H4 (cell line): Measurements from ENCODE around the gene AKAP6. TPM values are rescaled to one million over a fixed set of nuclear protein-coding genes. Genes with fewer than 3 reads are reported as not detected.
A peak's percentile ranks its signal among the peaks of the same experiment; 100 is the strongest.

Experiments used
- DNase-seq: peaks from one replicate; pipeline ENCODE4 v3.0.0-alpha.2; 2015; ENCODE audit warnings: low spot score
- total RNA-seq: library from RNA; depleted of rRNA; stranded (reverse); fragments of >200 nt; shearing (Covaris generic); gene quantifications from 2 replicates; pipeline ENCODE4 v1.2.3, GENCODE V29; 2014

AKAP6 gene
- total RNA-seq, 1 experiment from 2014 or later, result 38.6 TPM

GRCh38 chr14:32404784-32405573 lies 75.9 kb downstream of the AKAP6 start:
- DNase-seq, result no peak

- no peak for DNase-seq
Observed at GRCh38 chr14:32405856-32406255, 76.8 kb downstream of the AKAP6 start.

- DNase-seq, result no peak
Observed at GRCh38 chr14:32407130-32407529, 78.0 kb downstream of the AKAP6 start.

DNA sequence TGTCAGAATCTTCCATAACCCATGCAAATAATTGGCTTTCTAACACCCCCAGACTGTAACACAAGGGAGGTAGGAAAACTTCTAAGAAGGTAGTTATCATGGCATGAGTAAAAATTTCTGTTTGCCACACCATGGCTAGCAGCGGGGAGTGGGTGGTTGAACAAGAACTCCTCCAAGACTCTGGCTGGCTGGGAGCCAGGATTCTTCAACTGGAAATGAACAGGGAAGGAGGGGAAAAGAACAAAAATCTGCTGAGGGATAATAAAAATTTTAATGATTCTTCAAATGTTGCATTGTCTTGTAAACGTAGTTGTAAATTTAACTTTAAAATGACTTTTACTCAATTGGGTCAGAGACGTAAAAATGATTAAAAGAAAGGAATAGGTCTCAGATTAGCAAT lies 78.9 kb downstream of the AKAP6 start:
- DNase-seq, result no peak

DNA sequence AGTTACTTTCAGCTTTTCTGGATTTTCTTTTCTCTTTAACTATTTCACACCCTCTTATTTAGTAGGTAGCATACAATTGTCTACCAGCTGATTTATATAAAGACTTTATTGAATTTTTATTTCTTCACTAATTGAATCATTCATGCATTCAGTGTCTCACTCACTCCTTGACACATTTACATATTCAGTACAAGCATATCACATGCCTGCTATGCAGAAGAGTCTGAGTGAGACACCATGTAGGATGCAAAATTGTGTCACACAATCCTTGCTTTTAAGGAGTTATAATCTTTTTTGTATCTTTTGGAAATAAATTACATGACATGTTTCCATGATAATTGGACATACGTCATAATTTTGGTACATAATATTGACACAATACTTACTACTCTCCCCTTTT lies 83.0 kb downstream of the AKAP6 start:
- no peak for DNase-seq

DNA sequence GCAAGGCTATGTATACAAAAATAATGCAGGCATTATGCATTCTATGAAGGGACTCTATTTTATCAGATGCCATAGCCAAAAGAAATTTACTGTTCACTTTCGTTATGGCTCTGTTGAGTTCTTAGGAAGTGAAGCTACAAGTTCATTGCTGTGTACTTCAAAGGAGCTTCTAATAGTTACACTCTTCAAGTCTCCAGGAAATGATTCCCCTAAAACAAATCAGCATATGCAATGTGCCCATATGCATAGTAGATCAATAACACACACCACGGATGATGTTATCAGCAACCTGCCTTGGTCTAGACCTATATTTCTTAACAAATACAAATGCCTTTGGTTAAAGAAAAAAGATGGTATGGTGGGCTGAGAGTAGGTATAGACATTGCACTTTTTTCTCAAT lies 83.4 kb downstream of the AKAP6 start:
- DNase-seq, result no peak

GRCh38 chr14:32413967-32414640 lies 85.0 kb downstream of the AKAP6 start:
- DNase-seq, result no peak

DNA sequence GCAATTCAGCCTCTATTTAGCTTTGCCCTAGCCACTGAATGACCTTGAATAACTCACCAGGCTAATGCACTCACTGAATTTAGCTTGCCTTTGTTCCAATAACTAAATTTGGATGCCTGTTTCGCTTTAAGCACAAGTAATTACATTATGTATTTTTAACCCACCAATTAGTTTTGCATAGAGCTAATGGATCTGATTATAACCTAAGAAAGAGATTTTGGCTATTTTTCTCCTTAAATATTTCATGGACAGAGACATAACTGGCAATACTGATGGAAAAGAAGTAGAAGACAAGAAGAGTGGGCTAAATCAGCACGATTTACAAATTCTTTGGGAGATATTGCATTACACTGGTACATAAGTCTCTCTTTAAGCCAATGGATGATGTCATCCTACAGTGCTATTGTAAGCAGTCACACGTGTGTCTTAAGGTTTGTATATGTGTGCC lies 85.7 kb downstream of the AKAP6 start:
- no peak for DNase-seq

DNA sequence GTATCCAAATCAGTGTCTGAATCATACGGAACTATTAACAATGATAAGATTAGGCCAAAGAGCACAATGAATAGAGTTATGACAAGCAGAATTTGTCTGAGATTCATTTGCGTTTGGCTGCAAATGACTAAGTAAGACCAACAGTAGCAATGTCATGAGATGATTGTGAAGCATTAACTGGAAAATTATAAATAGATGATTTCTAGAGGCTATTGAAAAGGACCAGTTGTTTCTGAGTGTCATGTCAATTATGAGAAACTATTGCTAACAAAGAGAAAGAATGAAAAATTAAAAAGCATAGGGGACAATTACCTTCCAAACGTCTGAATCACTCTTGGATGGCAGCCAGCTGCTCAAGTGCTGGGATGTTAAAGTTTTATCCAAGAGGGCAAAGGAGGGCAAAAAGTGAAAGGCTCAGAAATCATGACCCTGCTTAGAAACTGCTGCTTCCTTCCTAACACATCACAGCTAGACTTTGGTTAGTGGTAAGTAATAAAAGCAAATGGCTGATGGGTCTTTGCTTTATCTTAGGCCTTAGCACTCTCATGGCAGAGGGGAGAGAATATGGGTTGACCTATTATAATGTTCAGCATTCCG lies 89.0 kb downstream of the AKAP6 start:
- peak; percentile 33 for DNase-seq

GRCh38 chr14:32419429-32419828 lies 90.3 kb downstream of the AKAP6 start:
- no peak for DNase-seq

DNA sequence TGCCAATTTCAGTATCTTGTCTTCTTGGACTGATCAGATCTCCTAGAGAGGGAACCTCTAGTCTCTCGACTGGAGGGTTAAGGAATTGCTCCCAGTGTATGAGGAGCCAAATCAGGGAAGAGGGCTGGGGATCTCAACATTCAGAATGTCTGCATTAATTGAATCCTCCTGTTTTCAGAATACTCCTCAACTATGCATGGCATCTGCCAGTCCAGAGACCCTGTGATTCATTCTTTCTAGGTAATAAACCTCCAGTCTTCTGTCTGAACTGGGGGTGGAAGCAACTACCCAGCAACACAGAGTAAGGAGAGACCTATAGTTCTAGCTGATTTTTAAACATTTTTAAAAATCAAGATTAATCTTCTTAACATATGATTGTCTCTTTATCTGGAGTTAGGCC lies 92.7 kb downstream of the AKAP6 start:
- no peak for DNase-seq

DNA sequence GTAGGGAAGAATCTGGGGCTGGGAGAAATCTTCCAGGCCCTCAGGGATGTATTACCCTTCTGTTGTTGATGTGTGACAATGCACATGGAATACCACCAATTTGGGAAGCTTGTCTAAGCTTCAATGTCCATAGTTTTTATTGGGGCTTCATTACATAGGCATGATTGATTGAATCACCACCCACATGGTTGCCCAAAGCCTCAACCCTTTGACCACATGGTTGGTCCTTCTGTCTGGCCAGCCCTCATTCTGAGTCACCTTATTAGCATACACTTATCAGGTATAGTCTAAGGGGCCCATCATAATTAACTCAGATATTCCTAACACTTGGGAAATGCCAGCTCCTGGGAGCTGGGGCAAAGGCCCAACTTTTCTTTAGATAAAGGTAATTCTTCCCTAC lies 93.3 kb downstream of the AKAP6 start:
- no peak for DNase-seq

DNA sequence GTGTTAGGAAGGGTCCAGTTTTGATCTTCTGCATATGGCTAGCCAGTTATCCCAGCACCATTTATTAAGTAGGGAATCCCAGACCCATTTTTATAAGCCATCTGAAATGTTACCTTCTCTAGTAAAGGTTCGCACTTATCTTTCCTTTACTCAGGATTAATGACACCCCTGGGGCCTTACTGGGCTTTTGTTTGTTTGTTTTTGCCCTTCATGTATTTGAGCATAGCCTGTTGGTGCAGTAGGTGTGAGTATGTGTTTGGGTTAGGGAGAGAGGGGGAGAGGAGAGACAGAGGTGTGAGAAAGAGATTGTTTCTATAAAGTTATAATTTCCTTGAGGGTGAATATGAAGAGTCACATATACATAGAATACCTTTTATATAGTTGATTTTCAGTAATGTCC lies 96.9 kb downstream of the AKAP6 start:
- DNase-seq, result no peak

GRCh38 chr14:32426586-32427388 lies 97.7 kb downstream of the AKAP6 start:
- no peak for DNase-seq

DNA sequence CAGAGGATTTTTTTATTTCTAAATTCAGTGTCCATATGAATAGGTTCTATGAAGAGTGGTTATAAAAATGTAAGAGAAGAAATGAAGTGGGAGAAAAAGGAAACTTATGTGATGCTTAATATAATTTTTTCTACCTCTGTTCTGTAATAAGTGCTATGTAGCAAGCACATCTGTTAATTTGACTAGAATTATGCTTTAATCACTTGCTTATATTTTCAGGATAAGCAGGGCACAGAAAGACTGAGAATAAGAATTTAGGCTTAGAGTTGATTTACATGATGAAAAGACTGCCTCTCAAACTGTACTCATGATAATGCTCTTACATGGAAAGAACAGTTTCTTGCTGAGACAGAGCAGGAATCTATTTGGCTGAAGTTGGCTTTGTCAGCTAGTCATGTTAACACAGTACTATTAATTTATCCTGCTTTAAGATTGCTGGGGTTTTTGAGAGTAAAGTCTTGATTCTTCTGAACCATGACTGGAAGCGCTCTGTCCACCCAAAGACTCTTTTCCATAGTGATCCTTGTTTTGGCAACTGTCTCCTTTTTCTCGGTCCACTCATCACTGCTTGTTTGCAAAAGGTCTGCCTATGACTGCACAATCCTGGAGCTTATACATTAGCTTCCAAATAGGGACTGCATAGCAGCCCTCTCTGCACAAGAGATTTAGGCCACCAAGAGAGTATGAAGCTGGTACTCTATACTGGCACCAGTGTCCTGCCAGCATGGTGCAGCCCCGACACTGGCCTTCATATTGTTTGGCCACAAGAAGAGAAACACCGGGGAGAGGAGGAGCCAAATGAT lies 98.8 kb downstream of the AKAP6 start:
- no peak for DNase-seq

DNA sequence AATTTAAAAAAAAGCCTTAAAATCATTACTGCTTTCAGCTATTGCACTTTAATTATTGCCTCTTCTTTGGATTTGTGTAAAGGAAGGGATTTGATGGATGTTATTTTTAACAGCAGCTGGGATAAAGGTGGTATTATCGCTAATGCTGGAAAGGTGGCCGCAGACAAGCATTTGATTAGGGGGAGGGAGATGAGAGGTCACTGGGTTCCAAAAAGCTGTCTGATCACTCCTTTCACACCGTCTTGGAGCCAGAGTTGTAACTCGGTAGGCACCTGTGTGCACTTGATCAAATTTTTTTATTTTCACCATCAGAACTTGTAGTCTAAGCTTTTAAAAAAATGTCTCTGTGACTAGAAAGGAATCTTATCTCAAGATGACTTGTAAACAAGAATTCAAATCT lies 99.8 kb downstream of the AKAP6 start:
- DNase-seq, result no peak

- DNase-seq, result no peak
Observed at GRCh38 chr14:32430326-32430725, 101.2 kb downstream of the AKAP6 start.

DNA sequence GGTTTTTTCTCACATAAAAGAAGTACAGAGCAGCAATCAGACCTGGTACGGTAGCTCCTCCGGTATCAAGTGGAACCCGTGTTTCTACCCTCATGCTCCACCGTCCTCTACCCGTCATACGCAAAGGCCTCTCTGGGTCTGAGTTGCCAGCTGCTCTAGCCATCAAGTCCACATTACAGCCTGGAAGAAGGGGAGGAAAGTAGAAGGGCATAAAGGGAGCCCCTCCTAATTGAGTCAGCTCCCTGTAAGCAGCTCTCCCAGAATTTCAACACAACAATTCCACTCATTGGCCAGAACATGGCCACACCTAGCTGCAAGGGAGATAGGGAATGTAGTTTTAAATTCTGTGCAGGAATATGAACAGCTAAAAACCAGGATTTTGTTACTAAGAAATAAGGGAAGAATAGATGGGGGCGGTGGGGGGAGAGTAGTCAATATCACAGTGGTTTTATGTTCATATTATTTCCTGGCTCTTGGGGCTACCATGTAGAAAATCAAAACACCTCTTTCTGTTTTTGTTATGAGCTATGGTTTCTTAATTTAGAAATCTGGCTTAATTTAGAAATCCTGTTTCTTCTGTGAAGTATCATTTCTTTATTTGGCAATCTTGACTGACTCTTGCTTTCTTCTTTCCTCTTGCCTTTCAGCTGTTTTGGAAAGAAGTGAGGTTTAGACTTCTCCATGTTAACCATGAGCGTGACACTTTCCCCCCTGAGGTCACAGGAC lies 103.9 kb downstream of the AKAP6 start:
- no peak for DNase-seq

GRCh38 chr14:32434180-32434579 lies 105.1 kb downstream of the AKAP6 start:
- no peak for DNase-seq

DNA sequence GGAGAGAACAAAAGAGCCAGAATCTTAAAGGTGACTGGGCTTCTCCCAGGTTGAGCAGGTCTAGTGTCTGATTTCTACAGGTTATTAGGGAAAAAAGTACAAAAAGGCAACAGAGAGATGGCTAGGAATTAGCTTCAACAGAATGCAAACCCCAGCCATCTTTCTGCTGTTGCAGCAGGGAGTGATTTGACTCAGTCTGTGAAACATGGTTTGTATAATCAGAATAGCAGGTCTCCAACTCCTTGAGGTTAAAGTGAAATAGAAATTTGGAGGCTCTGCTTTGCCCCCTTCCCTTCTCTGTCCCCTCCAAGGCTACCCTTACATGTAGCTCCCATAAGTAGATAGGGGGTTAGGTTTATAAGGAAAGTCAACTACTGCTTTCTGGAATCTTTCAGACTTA lies 105.8 kb downstream of the AKAP6 start:
- DNase-seq, result no peak

DNA sequence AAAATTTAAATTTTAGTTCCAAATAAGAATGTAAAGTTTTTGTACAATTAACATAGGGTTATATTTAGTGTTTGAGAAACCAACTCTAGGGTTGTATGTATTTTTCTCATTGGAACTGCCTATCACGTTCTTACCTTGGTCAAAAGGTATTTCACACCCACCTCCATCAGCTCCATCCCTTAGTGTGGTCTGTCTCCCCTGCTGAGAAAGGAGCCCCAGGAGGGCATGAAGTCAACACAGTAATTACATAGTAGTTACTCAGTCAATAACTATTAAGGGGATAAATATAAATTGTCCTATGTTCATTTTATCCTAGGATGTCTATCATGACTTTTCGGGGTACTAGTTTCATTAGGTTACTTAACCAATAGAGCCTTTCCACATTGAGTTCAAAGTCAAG lies 106.3 kb downstream of the AKAP6 start:
- no peak for DNase-seq
